HG03064 (cell line): ENCODE results near the gene EIPR1.

Experiments
- ATAC-seq: cut with Tn5 transposase; IDR thresholded peaks from one replicate; pipeline ENCODE4 v1.9.1; 2021; ENCODE audit warnings: low read depth; ENCODE audit not compliant: unreplicated experiment

EIPR1 gene

GRCh38 chr2:3277748-3278520 is 99.7 kb downstream of the EIPR1 start:
- no peak for ATAC-seq

DNA sequence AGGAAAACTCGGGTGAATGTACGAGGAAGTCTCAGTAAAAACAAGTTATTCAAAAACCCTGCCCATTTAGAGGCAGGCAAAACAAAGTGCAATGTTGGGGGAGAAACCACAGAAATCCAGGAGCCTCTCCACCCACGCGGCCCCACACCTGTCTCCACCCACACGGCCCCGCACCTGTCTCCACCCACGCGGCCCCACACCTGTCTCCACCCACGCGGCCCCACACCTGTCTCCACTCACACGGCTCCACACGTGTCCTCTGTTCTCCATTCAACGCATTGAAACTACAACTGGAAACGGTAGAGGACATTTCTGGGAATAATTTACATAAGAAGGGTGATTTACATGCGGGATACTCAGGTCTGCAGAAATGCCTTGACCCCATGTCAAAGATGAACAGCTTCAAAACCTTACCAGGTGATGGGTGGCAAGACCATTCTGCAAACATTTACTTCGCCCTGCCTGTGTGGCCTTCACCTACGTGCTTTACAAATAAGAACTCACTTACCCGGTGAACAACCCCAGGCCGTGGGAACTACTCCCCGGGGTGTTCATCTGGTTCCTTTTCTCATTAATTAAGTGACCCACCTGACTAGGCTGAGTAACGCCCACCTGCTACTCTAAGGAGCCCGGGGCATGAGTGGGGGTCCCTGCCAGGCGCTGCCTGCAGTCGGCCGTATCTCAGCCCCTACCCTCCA is 100.4 kb downstream of the EIPR1 start:
- ATAC-seq = no peak

- no peak for ATAC-seq
These were observed 104.9 kb downstream of the EIPR1 start for GRCh38 chr2:3272761-3273160.

GRCh38 chr2:3270095-3270478 is 107.5 kb downstream of the EIPR1 start:
- ATAC-seq = no peak

- ATAC-seq = no peak
These were observed 108.1 kb downstream of the EIPR1 start for GRCh38 chr2:3269425-3270094.

- no peak for ATAC-seq
These were observed 109.0 kb downstream of the EIPR1 start for GRCh38 chr2:3268705-3269029.

GRCh38 chr2:3267869-3268704 is 109.5 kb downstream of the EIPR1 start:
- ATAC-seq = no peak

DNA sequence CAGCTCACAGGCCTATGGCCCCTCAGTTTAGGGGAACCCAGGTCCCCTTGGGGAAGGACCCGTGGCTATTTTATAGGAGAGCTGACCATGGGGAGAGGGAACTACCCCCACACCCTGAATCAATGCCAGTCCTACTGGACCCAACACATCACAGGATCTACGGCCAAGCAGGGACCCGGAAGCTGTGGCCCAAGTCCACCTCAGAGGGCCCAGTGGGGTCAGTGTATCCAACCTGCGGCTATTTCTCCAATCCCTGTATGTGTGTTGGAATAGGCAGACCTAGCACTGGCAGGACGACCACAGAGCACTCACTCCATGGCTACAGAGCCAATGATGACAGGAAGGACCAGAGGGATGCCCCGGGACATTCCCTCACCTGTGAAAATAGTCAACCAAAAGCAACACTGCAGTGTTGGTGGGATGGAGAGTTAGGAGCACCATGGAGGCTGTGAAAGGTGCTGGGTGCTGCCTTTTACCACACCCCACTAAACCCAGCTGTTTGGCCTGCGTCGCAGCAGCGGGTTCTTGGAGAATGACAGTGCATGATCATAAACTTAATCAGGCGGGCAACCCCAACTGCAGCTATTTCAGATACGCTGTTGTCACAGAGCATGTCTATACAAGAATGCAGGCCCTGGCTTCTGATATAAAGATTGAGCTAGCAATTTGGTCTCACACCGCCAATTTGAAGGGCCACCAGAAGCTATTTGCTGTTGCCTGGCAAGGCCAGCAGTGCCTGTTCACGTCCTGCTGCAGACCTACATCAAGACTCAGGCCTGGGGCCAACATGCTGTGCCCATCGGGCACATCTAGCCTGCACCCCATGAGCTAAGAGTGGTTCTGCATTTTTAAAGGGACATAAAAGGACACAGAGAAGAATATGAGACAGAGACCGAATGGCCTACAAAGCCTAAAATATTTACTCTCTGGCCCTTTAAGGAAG is 110.4 kb downstream of the EIPR1 start:
- ATAC-seq = no peak

GRCh38 chr2:3265981-3266924 is 111.4 kb downstream of the EIPR1 start:
- no peak for ATAC-seq

DNA sequence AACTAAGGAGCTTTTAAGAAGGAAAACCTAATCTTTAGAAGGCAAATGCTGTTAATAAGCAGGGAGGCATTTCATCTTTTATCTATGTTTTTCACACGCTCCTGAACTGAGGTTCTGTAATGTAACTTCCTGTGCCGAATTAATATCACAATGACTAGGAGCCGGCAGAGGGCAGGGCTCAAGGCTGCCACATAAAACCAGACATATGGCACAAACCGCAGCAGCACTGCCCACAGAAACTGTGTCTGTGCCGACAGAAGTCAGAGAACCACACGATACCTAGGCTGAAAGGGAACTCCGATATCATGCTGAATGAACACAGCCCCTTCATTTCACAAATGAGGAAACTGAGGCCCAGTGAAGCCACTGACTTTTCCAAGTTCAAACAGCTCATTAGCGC is 112.1 kb downstream of the EIPR1 start:
- no peak for ATAC-seq

- ATAC-seq = no peak
These were observed 113.4 kb downstream of the EIPR1 start for GRCh38 chr2:3264010-3264744.

DNA sequence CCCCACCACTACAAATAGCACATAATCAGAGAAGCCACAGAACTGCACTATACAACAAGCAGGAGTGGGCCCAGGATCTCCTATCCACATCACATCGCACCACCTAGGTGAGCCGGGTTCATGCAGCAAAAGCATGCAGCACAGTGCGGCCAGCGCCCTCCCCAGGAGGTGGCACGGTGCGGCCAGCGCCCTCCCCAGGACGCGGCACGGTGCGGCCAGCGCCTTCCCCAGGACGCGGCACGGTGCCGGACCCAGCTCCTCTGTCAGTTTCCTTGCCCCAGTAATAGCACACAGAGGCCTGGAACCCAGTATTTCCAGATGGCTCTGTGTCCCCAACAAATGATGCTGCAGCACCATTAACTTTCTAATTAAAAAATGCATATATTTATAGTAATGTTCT is 114.1 kb downstream of the EIPR1 start:
- no peak for ATAC-seq

DNA sequence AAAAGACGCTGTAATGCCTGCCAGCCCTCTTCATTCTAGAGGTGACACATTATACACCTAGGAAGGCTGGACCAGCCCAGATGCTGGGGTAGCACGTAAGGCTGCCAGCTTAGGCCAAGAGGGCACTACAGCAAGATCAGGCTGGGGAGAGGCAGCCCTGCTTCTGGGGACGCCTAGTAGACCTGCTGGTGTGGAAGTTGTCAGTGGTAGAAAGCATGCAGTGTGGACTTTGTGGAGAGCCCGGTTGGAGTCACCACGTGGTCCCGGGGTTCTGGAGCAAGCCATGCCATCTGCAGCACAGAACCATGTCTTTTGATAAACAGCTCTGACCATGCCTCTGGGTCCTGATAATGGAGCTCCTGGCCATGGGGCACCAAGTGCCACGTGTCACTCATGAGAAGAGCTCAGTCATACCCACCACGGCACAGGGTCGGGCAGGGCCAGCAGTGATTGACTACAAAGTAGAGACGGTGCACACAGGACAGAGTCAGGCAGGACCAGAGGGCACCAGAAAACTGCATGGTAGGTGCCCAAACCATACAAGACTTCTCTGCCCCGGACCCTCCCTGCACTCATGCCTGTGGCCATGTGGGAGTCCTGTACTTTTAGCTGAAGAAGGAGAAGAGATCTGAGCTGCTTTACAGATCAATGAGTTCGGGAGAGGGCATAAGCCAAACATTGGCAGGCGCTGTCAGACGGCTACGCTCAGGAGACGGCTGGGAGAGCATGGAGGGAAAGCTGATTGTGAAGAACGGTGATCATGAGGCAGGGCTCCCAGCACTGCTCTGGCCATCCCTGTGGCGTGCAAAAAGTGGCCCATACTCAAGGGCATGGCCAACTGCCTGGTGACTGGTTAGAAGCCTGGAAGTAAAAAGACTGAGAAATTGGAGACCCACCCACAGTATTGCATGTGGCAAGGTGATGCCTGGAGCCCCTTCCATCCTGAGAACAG is 114.9 kb downstream of the EIPR1 start:
- no peak for ATAC-seq

DNA sequence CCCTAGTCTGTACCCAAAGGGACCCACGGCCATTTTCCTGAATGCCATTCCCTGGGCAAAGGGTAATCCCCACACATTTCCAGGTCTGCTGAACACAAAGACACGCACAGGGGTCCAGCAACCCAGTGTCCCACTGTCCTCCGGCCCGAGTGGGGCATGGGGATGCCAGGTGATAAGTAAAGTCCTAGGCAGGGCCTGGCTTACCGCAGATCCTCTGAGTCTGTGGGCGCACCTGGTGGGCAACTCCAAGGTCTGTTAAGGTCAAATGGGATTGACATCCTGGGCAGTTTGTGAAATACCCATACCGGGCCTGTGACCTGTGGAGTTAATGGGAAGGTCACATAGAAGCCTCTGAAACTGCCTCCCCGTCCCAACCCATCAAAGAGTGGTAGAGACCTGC is 116.1 kb downstream of the EIPR1 start:
- no peak for ATAC-seq

- no peak for ATAC-seq
These were observed 116.7 kb downstream of the EIPR1 start for GRCh38 chr2:3260959-3261358.

- ATAC-seq = no peak
These were observed 119.8 kb downstream of the EIPR1 start for GRCh38 chr2:3257826-3258225.

GRCh38 chr2:3257166-3257565 is 120.5 kb downstream of the EIPR1 start:
- ATAC-seq = no peak
